ENCODE results near the gene DHCR24. TPM values are rescaled to one million over a fixed set of nuclear protein-coding genes. Genes with fewer than 3 reads are reported as not detected.

The DHCR24 gene
- total and polyA plus RNA-seq, 2 of the 13 experiments (the other 11 are each of a cell fraction or from before 2014, with no cell fraction given): 374 to 448 TPM

- TF ChIP-seq JUNB (CRISPR knock-in tag; IDR thresholded peaks at IDR 0.05; ENCODE audit: borderline replicate concordance) (peak; percentile 72; the same call in 1 of the 2 replicates), PHB2 (IDR thresholded peaks at IDR 0.05; ENCODE audit: partially characterized antibody) (no peak), NFRKB (IDR thresholded peaks at IDR 0.05) (no peak), PLRG1 (conservative IDR thresholded peaks at IDR 0.05) (no peak), ZNF160 (CRISPR knock-in tag; IDR thresholded peaks at IDR 0.05) (0 out of 2 replicates have a peak, but pooled peaks have one; percentile 27), ZNF275 (CRISPR knock-in tag; IDR thresholded peaks at IDR 0.05; ENCODE audit: borderline replicate concordance) (no peak), EP300 (IDR thresholded peaks at IDR 0.05; ENCODE audit: low read depth in 2 of 2, low read length in 2 of 2) (peak; percentile 59 to 95; a peak in 3 of 4 replicates), EP300 (CRISPR knock-in tag; IDR thresholded peaks at IDR 0.05; ENCODE audit: borderline replicate concordance) (peak; percentile 86; the same call in 1 of the 2 replicates), DR1 (CRISPR knock-in tag; IDR thresholded peaks at IDR 0.05) (peak; percentile 55; the same call in 1 of the 2 replicates), CHCHD3 (CRISPR knock-in tag; IDR thresholded peaks at IDR 0.05) (no peak), FOXP1 (IDR thresholded peaks at IDR 0.05) (peak; percentile 97), FOXP1 (CRISPR knock-in tag; IDR thresholded peaks at IDR 0.05) (peak; percentile 99), CHD4 (IDR thresholded peaks at IDR 0.05; ENCODE audit: borderline replicate concordance, low read length) (no peak), ZBTB39 (CRISPR knock-in tag; IDR thresholded peaks at IDR 0.05) (no peak), ZNF879 (CRISPR knock-in tag; IDR thresholded peaks at IDR 0.05) (no peak), CCDC6 (CRISPR knock-in tag; IDR thresholded peaks at IDR 0.05) (peak; percentile 61; the same call in 1 of the 2 replicates), YEATS4 (CRISPR knock-in tag; IDR thresholded peaks at IDR 0.05; ENCODE audit: borderline replicate concordance) (peak; percentile 70; the same call in 1 of the 2 replicates), CENPT (CRISPR knock-in tag; IDR thresholded peaks at IDR 0.05; ENCODE audit: low read depth) (no peak), ONECUT2 (CRISPR knock-in tag; IDR thresholded peaks at IDR 0.05) (peak; percentile 36; the same call in 1 of the 2 replicates)
- TF ChIP-seq, protein P1, sequence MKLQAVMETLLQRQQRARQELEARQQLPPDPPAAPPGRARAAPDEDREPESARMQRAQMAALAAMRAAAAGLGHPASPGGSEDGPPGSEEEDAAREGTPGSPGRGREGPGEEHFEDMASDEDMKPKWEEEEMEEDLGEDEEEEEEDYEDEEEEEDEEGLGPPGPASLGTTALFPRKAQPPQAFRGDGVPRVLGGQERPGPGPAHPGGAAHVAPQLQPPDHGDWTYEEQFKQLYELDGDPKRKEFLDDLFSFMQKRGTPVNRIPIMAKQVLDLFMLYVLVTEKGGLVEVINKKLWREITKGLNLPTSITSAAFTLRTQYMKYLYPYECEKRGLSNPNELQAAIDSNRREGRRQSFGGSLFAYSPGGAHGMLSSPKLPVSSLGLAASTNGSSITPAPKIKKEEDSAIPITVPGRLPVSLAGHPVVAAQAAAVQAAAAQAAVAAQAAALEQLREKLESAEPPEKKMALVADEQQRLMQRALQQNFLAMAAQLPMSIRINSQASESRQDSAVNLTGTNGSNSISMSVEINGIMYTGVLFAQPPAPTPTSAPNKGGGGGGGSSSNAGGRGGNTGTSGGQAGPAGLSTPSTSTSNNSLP (IDR thresholded peaks at IDR 0.05; ENCODE audit: low read depth, low read length): peak; percentile 99
- TF ChIP-seq, protein P2, sequence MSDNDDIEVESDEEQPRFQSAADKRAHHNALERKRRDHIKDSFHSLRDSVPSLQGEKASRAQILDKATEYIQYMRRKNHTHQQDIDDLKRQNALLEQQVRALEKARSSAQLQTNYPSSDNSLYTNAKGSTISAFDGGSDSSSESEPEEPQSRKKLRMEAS (IDR thresholded peaks at IDR 0.05): peak; percentile 59; the same call in 1 of the 2 replicates
- TF ChIP-seq, protein P3, sequence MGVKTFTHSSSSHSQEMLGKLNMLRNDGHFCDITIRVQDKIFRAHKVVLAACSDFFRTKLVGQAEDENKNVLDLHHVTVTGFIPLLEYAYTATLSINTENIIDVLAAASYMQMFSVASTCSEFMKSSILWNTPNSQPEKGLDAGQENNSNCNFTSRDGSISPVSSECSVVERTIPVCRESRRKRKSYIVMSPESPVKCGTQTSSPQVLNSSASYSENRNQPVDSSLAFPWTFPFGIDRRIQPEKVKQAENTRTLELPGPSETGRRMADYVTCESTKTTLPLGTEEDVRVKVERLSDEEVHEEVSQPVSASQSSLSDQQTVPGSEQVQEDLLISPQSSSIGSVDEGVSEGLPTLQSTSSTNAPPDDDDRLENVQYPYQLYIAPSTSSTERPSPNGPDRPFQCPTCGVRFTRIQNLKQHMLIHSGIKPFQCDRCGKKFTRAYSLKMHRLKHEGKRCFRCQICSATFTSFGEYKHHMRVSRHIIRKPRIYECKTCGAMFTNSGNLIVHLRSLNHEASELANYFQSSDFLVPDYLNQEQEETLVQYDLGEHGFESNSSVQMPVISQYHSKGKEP (CRISPR knock-in tag; IDR thresholded peaks at IDR 0.05): no peak
Measured at GRCh38 chr1:54888080-54888733, 1.2 kb upstream of the DHCR24 start (continued).

Measured in HepG2 (cell line).